ENCODE data around the gene LEMD2. TPM values are rescaled to one million over a fixed set of nuclear protein-coding genes. Genes with fewer than 3 reads are reported as not detected.

LEMD2 gene
- total and polyA plus RNA-seq, 2 donors (not counting 3 experiments of a cell fraction or from before 2014, with no cell fraction given): 61.1 to 81.8 TPM

DNA sequence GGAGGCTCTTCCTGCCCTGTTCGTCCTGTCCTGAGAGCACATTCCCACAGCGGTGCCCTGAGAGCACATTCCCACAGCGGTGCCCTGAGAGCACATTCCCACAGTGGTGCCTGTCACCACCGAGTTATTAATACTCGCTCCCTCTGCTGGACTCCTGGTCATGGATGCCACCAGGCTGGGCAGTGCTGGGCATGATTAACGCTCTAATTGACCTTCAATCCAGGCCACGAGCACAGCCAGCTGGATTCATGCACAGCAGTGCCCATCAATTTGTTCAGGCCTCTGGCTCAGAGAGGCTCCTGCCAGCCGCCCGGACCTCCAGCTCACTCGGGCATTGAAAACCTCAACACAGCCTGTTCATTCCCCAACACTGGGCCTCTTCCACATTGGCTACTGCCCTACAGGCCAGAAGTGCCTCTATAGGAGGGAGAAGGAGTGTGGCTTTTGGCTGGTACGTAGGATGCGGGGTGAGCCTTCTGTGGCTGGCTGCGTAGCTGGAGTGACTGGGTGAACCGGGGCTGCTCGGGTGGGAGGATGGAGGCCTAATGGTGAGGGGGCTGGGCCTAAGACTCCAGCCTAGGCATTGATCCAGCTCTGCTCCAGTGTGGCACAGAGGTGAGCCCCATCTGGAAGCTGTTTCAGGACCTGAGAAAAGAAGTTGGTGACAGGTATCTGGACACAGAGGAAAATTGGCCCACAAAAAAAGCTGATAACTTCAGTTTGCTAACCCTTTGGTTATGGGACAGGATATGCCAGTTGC is 51.5 kb downstream of the LEMD2 start:
- BruUV-seq (replicated peaks): no TSS peak
- Histone ChIP-seq H3K9me1 (replicated peaks; ENCODE audit: control insufficient read depth, extremely low read depth, insufficient read depth, low read length) (no peaks in the 10 kb centered on the region), H3K4me2 (ENCODE audit: insufficient read depth, low read length) (no peak overlapping the region), H3K9ac (replicated peaks; ENCODE audit: extremely low read depth, insufficient read depth, low read length) (no peak overlapping the region), H2AFZ (ENCODE audit: low read depth, low read length) (no peak overlapping the region), H3K9me3 (replicated peaks; ENCODE audit: control insufficient read depth, insufficient read depth, low read length) (no peaks in the 10 kb centered on the region), H4K20me1 (replicated peaks; ENCODE audit: control insufficient read depth, extremely low read depth, insufficient read depth, low read length) (no peaks in the 10 kb centered on the region), H3K4me3 (replicated peaks in 1 of 3; ENCODE audit: insufficient read depth in 1 of 3, low read depth in 1 of 3, low read length in 3 of 3) (no peak overlapping the region), H3K79me2 (ENCODE audit: control insufficient read depth, insufficient read depth, low read length) (no peaks in the 10 kb centered on the region), H3K36me3 (ENCODE audit: control insufficient read depth in 2 of 2, extremely low read depth in 1 of 2, insufficient read depth in 2 of 2, low read length in 2 of 2) (no peaks in the 10 kb centered on the region), H3K4me1 (ENCODE audit: control insufficient read depth, extremely low read depth, insufficient read depth, low read length) (no peaks in the 10 kb centered on the region), H3K27me3 (ENCODE audit: control insufficient read depth in 2 of 2, insufficient read depth in 2 of 2, low read length in 2 of 2) (no peaks in the 10 kb centered on the region), H3K27ac (ENCODE audit: insufficient read depth, low read depth, low read length) (no peak overlapping the region)
- TF ChIP-seq MYC (IDR thresholded peaks at IDR 0.05; ENCODE audit: low read depth, low read length): no peak
- no peak for TF ChIP-seq POLR2AphosphoS5 (IDR thresholded peaks at IDR 0.05; ENCODE audit: insufficient read depth, low read depth, low read length)
- no peak for TF ChIP-seq JUN (IDR thresholded peaks at IDR 0.05; ENCODE audit: borderline replicate concordance, insufficient read depth, insufficient read length, low read depth)
- DNase-seq (ENCODE audit: low read depth, low spot score) (no peak), FAIRE-seq (no peak)
- POLR2A ChIA-PET: no interaction called here
- CTCF ChIA-PET: interaction anchor here (1.1 kb wide), 1 partner anchor 9 kb away, joined by 3 read pairs; the partner anchor contains the start of gene IP6K3
- intact Hi-C loops (cut with micrococcal nuclease): no loop called here
- dilution Hi-C loops (cut with MboI; ENCODE audit: extremely low pct_ligation_motif_present, low sequenced_read_pairs): no loop called here

DNA sequence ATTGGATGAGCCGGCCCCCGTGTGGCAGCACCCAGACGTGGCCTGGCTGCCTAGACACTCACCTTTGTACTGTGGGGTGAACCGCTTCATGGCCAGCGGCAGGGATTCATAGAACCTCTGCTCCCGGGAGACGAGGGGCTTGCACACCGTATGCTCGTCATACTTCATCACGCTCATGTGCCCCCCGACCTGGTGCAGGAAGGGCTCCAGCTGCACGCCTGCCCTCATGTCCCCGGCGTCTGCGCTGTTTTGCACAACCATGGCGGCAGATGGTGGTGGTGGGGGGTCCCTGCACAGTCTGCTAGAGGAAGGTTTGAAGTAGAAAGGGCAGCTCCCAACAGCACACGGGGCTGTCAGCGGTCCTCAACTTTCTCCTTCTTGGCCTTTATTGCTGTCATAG is 53.7 kb downstream of the LEMD2 start:
- no peak overlapping the region for H3K4me2 ChIP-seq (ENCODE audit: insufficient read depth, low read length)

More for the DNA sequence above, 53.7 kb downstream of the LEMD2 start:
- dilution Hi-C loops (cut with MboI; ENCODE audit: extremely low pct_ligation_motif_present, low sequenced_read_pairs): no loop called here
- no peak overlapping the region for H3K27ac ChIP-seq (ENCODE audit: insufficient read depth, low read depth, low read length)
- TF ChIP-seq JUN (IDR thresholded peaks at IDR 0.05; ENCODE audit: borderline replicate concordance, insufficient read depth, insufficient read length, low read depth): no peak
- TF ChIP-seq POLR2AphosphoS5 (IDR thresholded peaks at IDR 0.05; ENCODE audit: insufficient read depth, low read depth, low read length): no peak
- no peaks in the 10 kb centered on the region for H3K4me1 ChIP-seq (ENCODE audit: control insufficient read depth, extremely low read depth, insufficient read depth, low read length)
- intact Hi-C loops (cut with micrococcal nuclease): no loop called here
- H4K20me1 ChIP-seq (replicated peaks; ENCODE audit: control insufficient read depth, extremely low read depth, insufficient read depth, low read length): no peaks in the 10 kb centered on the region
- no peaks in the 10 kb centered on the region for H3K36me3 ChIP-seq (ENCODE audit: control insufficient read depth in 2 of 2, extremely low read depth in 1 of 2, insufficient read depth in 2 of 2, low read length in 2 of 2)
- BruUV-seq (replicated peaks): no TSS peak
- H3K9me1 ChIP-seq (replicated peaks; ENCODE audit: control insufficient read depth, extremely low read depth, insufficient read depth, low read length): no peaks in the 10 kb centered on the region
- POLR2A ChIA-PET: no interaction called here
- H3K79me2 ChIP-seq (ENCODE audit: control insufficient read depth, insufficient read depth, low read length): no peaks in the 10 kb centered on the region
- no peaks in the 10 kb centered on the region for H3K27me3 ChIP-seq (ENCODE audit: control insufficient read depth in 2 of 2, insufficient read depth in 2 of 2, low read length in 2 of 2)
- CTCF ChIA-PET: interaction anchor here (1.5 kb wide), 1 partner anchor 29 kb away, joined by 3 read pairs; no protein-coding TSS in a partner anchor
- no peak overlapping the region for H2AFZ ChIP-seq (ENCODE audit: low read depth, low read length)
- FAIRE-seq: no peak
- H3K9me3 ChIP-seq (replicated peaks; ENCODE audit: control insufficient read depth, insufficient read depth, low read length): no peaks in the 10 kb centered on the region
- no peak overlapping the region for H3K4me3 ChIP-seq (replicated peaks in 1 of 3; ENCODE audit: insufficient read depth in 1 of 3, low read depth in 1 of 3, low read length in 3 of 3)
- DNase-seq (ENCODE audit: low read depth, low spot score): no peak
- H3K9ac ChIP-seq (replicated peaks; ENCODE audit: extremely low read depth, insufficient read depth, low read length): no peak overlapping the region
